GM12878 (cell line): ENCODE results near the gene SYNGR1. TPM values are rescaled to one million over a fixed set of nuclear protein-coding genes. Genes with fewer than 3 reads are reported as not detected.

Experiments
- ATAC-seq: fragments of 200-7000 bp; cut with Tn5 transposase; 3 replicates; pipeline ENCODE4 v1.9.1; 2020; ENCODE audit warnings: mild to moderate bottlenecking, moderate library complexity
- BruUV-seq: library from RNA; stranded (reverse); fragments of 400-500 nt; replicated peaks from 2 replicates; lab custom pipeline; 2021; lab: Mats Ljungman, UMichigan
- CTCF ChIA-PET: fragments of 300-600 bp; sonication (Branson Sonifier 250); formaldehyde crosslinking; extraction: SDS; loops from one replicate; lab custom pipeline; 2021; ENCODE audit warnings: inconsistent platforms; lab: Yijun Ruan, JAX
- POLR2A ChIA-PET: fragments of 350-600 bp; formaldehyde crosslinking; extraction: SDS; loops from one replicate; lab custom pipeline; 2021; ENCODE audit warnings: inconsistent platforms; lab: Charles Lee
- RAD21 ChIA-PET: fragments of 300-600 bp; sonication (Branson Sonifier 250); formaldehyde crosslinking; loops from one replicate; lab custom pipeline; 2023; ENCODE audit warnings: antibody characterized with exemption; ENCODE audit not compliant: unreplicated experiment; lab: Charles Lee
- SMC1A ChIA-PET: fragments of 300-600 bp; sonication (Branson Sonifier 250); formaldehyde crosslinking; loops from one replicate; lab custom pipeline; 2023; ENCODE audit not compliant: unreplicated experiment, uncharacterized antibody; lab: Charles Lee
- DNase-seq: peaks from one replicate; pipeline ENCODE4 v3.0.0-alpha.2; 2011; ENCODE audit warnings: low read depth, low spot score
- FAIRE-seq: peaks from 3 replicates; lab custom pipeline; 2011; peaks lifted over from hg19 to GRCh38; lab: Jason Lieb, UNC
- H2AFZ ChIP-seq: 2 replicates; pipeline ENCODE4 v1.6.0; 2011; ENCODE audit warnings: low read depth, low read length, control low read depth; ENCODE audit not compliant: control insufficient read depth
- H3K27ac ChIP-seq: 2 replicates; pipeline ENCODE4 v1.5.1; 2011; ENCODE audit warnings: control low read depth; ENCODE audit not compliant: control insufficient read depth, insufficient read depth
- H3K27me3 ChIP-seq, 2 experiments: replicated peaks in 1 of 2; 2 replicates each; pipeline versions ENCODE4 v1.6.0 to v1.6.1; 2011; ENCODE audit warnings: low read length in 1 of 2; ENCODE audit not compliant: control insufficient read depth in 2 of 2, insufficient read depth in 2 of 2
- H3K36me3 ChIP-seq, 2 experiments: 2 replicates each; pipeline ENCODE4 v1.5.1; 2011; ENCODE audit warnings: low read length in 1 of 2; ENCODE audit not compliant: control insufficient read depth in 2 of 2, insufficient read depth in 2 of 2
- H3K4me1 ChIP-seq: 2 replicates; pipeline ENCODE4 v1.6.1; 2011; ENCODE audit warnings: mild to moderate bottlenecking, low read length, moderate library complexity, mixed read lengths; ENCODE audit not compliant: control insufficient read depth, insufficient read depth
- H3K4me2 ChIP-seq: 2 replicates; pipeline ENCODE4 v1.6.0; 2011; ENCODE audit warnings: control low read depth; ENCODE audit not compliant: control insufficient read depth, insufficient read depth
- H3K4me3 ChIP-seq: fragments of 200-600 bp; sonication (generic); 2 replicates; pipeline ENCODE4 v1.5.1; 2016
- H3K79me2 ChIP-seq: 2 replicates; pipeline ENCODE4 v1.6.0; 2011; ENCODE audit warnings: low read length; ENCODE audit not compliant: control insufficient read depth, insufficient read depth
- H3K9ac ChIP-seq: 2 replicates; pipeline ENCODE4 v1.8.0; 2011; ENCODE audit warnings: low read length, control low read depth, mixed read lengths; ENCODE audit not compliant: control insufficient read depth, insufficient read depth
- H3K9me3 ChIP-seq: replicated peaks from 3 replicates; pipeline ENCODE4 v1.5.1; 2011; ENCODE audit warnings: mild to moderate bottlenecking, low read length; ENCODE audit not compliant: control insufficient read depth, insufficient read depth
- H4K20me1 ChIP-seq: 2 replicates; pipeline ENCODE4 v1.6.0; 2011; ENCODE audit not compliant: control insufficient read depth, insufficient read depth
- JUNB ChIP-seq: IDR thresholded peaks from 2 replicates; pipeline ENCODE4 v1.6.1; 2016; ENCODE audit warnings: antibody characterized with exemption, mild to moderate bottlenecking
- NFYA ChIP-seq: IDR thresholded peaks from 2 replicates; pipeline ENCODE4 v1.6.1; 2011; ENCODE audit warnings: low read depth, mild to moderate bottlenecking, low read length, improper control_type of control experiment, borderline replicate concordance
- NFYB ChIP-seq: IDR thresholded peaks from 2 replicates; pipeline ENCODE4 v1.6.1; 2011; ENCODE audit warnings: low read depth, mild to moderate bottlenecking, low read length, improper control_type of control experiment, moderate library complexity; ENCODE audit not compliant: insufficient read depth
- RB1 ChIP-seq: fragments of 450-650 bp; formaldehyde crosslinking; IDR thresholded peaks from 2 replicates; pipeline ENCODE4 v1.6.1; 2017; ENCODE audit warnings: mild to moderate bottlenecking, borderline replicate concordance
- RUNX3 ChIP-seq: IDR thresholded peaks from 2 replicates; pipeline ENCODE4 v1.6.1; 2012; ENCODE audit warnings: low read length, inconsistent platforms
- SREBF1 ChIP-seq: IDR thresholded peaks from 2 replicates; pipeline ENCODE4 v1.6.1; 2012; ENCODE audit warnings: mild to moderate bottlenecking, low read length
- WGBS: methylation state at CpG from one replicate; pipeline ENCODE4 v1.1.6; 2016; ENCODE audit warnings: low lambda C conversion rate; ENCODE audit not compliant: insufficient replicate concordance, insufficient coverage; ENCODE audit errors: missing lambda C conversion rate; 5-methylcytosine and 5-hydroxymethylcytosine counted together
- in situ Hi-C: fragments of 300-500 bp; cut with MboI; formaldehyde crosslinking; loops from 9 replicates; pipeline ENCODE4 v1.14.3; 2018; ENCODE audit warnings: mixed read lengths
- intact Hi-C: fragments of 100-400 bp; cut with micrococcal nuclease; formaldehyde crosslinking; loops from one replicate; pipeline ENCODE4 v1.14.2; 2022; ENCODE audit not compliant: unreplicated experiment
- polyA plus RNA-seq, 11 experiments: library from polyadenylated mRNA; depleted of rRNA in 4 of 11; unstranded in 6 of 11; stranded (reverse) in 5 of 11; fragments of >200 nt; fragmentation: Nextera tagmentation in 4 of 11; fragmentation: Illumina TruSeq in 1 of 11; extraction: Ambion mirVana in 4 of 11; extraction: Trizol in 1 of 11; gene quantifications; 1 replicate in 1 of 11; 2 replicates in 10 of 11; pipeline versions ENCODE4 v1.2.1 to v1.2.3, GENCODE V29; 2011 to 2016; ENCODE audit warnings: inconsistent platforms in 2 of 11, missing spikeins in 2 of 11, low read depth in 1 of 11
- total RNA-seq, 4 experiments: library from RNA; depleted of rRNA in 3 of 4; stranded (reverse); fragments of >200 nt in 3 of 4; fragmentation: Illumina TruSeq in 1 of 4; extraction: Trizol in 1 of 4; gene quantifications; 2 replicates each; pipeline versions ENCODE4 v1.2.1 to v1.2.3, GENCODE V29; 2013 to 2021
- TF ChIP-seq, protein P1 (sequence below): fragments of 450-650 bp; IDR thresholded peaks from 2 replicates; pipeline ENCODE4 v1.6.1; 2016; ENCODE audit warnings: mild to moderate bottlenecking
- TF ChIP-seq, protein P2 (sequence below): fragments of 150-350 bp; IDR thresholded peaks from 2 replicates; pipeline ENCODE4 v1.6.1; 2016; ENCODE audit warnings: low read depth, low read length

SYNGR1 gene
- total and polyA plus RNA-seq, 10 of the 15 experiments (the other 5 are each of a cell fraction or from before 2014, with no cell fraction given): 0.87 to 9.2 (median 3.5) TPM

DNA sequence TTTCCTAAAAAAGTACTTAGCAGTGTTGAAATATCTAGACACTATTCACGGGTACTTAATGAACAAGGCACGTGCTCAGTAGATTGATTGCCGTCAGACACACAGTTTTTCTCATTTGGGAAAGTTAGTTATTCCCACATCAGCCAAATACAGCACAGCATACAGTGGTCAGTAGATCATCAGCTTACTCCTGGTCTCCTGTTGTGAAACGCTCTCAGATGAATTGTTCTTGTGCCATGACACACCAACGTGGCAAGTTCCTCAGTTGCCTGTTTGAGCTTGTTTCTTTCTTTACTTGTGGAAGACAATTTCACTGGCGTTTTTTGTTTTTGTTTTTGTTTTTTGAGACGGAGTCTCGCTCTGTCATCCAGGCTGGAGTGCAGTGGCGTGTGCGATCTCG, 58.4 kb downstream of the SYNGR1 start (continued):
- TF ChIP-seq, protein P1, sequence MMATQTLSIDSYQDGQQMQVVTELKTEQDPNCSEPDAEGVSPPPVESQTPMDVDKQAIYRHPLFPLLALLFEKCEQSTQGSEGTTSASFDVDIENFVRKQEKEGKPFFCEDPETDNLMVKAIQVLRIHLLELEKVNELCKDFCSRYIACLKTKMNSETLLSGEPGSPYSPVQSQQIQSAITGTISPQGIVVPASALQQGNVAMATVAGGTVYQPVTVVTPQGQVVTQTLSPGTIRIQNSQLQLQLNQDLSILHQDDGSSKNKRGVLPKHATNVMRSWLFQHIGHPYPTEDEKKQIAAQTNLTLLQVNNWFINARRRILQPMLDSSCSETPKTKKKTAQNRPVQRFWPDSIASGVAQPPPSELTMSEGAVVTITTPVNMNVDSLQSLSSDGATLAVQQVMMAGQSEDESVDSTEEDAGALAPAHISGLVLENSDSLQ: no peak
- TF ChIP-seq SREBF1: no peak
- TF ChIP-seq NFYB: no peak
- no peak for TF ChIP-seq NFYA
- TF ChIP-seq, all 136 proteins: peak for 0

DNA sequence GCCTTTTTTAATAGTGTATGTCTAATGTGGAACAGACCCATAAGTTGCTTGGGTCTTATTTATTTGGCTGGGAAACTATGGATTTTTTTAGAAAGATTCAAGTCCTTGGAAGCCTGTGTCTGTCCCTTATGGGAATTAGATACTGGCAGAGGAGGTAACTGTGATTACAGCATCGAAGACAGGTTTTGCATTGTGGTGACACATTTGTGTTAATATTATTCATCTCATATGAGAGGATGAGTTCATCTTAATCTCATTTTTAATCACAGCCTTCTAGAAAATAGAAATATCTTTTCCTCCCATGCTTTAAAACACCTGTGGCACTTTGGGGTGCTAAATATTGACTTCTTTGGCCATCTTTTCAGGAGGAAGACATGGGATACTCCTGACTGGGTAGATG, 59.0 kb downstream of the SYNGR1 start:
- no TSS peak for BruUV-seq
- H3K27ac ChIP-seq: no peak overlapping the region
- no peak overlapping the region for H2AFZ ChIP-seq
- DNase-seq (no peak), FAIRE-seq (no peak), ATAC-seq (no peak)
- H3K9me3 ChIP-seq: no peaks in the 10 kb centered on the region
- ChIA-PET RAD21 (no interaction called here), CTCF (no interaction called here), SMC1A (interaction anchor here (1.0 kb wide), 1 partner anchor 9 kb away, joined by 3 read pairs; the partner anchor contains the start of gene TAB1), POLR2A (interaction anchor here (0.6 kb wide), 1 partner anchor 66 kb away, joined by 6 read pairs; no protein-coding TSS in a partner anchor)
- intact Hi-C loops (no loop called here), in situ Hi-C loops (no loop called here)
- no peak overlapping the region for H3K4me2 ChIP-seq
- no peaks in the 10 kb centered on the region for H3K27me3 ChIP-seq
- peaks cover 0 to 4% of the 10 kb centered on the region in 2 experiments; a peak in 1 of 4 replicates for H3K36me3 ChIP-seq
- H3K79me2 ChIP-seq: no peaks in the 10 kb centered on the region; the same call in none of the 2 replicates
- WGBS: 9% methylated on average over 1 of the region's 1 CpG
- H3K4me1 ChIP-seq: peaks cover 4% of the 10 kb centered on the region; the same call in 1 of the 2 replicates
- no peak overlapping the region for H3K4me3 ChIP-seq
- H4K20me1 ChIP-seq: no peaks in the 10 kb centered on the region
- no peak overlapping the region for H3K9ac ChIP-seq
- TF ChIP-seq RUNX3 (peak; percentile 25; the same call in 1 of the 2 replicates), RB1 (no peak), JUNB (peak; percentile 66)
- TF ChIP-seq, protein P2, sequence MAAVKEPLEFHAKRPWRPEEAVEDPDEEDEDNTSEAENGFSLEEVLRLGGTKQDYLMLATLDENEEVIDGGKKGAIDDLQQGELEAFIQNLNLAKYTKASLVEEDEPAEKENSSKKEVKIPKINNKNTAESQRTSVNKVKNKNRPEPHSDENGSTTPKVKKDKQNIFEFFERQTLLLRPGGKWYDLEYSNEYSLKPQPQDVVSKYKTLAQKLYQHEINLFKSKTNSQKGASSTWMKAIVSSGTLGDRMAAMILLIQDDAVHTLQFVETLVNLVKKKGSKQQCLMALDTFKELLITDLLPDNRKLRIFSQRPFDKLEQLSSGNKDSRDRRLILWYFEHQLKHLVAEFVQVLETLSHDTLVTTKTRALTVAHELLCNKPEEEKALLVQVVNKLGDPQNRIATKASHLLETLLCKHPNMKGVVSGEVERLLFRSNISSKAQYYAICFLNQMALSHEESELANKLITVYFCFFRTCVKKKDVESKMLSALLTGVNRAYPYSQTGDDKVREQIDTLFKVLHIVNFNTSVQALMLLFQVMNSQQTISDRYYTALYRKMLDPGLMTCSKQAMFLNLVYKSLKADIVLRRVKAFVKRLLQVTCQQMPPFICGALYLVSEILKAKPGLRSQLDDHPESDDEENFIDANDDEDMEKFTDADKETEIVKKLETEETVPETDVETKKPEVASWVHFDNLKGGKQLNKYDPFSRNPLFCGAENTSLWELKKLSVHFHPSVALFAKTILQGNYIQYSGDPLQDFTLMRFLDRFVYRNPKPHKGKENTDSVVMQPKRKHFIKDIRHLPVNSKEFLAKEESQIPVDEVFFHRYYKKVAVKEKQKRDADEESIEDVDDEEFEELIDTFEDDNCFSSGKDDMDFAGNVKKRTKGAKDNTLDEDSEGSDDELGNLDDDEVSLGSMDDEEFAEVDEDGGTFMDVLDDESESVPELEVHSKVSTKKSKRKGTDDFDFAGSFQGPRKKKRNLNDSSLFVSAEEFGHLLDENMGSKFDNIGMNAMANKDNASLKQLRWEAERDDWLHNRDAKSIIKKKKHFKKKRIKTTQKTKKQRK: no peak
